ENCODE data around the gene HSD17B11. TPM values are rescaled to one million over a fixed set of nuclear protein-coding genes. Genes with fewer than 3 reads are reported as not detected.

HSD17B11 gene
- polyA plus RNA-seq, 3 donors: 86.9 to 330 (median 272) TPM

DNA sequence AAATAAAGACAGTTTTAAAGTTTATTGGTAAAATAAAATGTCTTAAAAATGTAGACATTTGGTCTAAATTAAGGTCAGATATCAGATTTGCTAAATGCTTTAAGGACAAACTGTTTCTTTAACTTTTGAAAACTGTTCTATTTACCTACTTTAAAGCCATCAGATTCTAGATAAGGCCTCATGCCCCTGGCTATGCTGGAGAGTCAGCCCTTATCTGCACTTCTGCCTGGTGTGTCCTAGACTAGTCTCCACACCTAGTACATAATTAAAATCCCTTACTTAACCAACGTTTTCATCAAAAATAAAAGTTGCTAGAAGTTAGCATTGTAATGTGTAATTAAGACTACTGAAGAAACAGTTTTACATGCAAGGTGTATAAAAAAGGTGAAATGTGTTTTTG lies 25.6 kb downstream of the HSD17B11 start:
- Histone ChIP-seq H3K4me3 (replicated peaks in 1 of 3; ENCODE audit: low read depth in 2 of 3, low read length in 3 of 3) (no peak overlapping the region), H4K20me1 (ENCODE audit: insufficient read depth, low read length) (peaks cover 90% of the 10 kb centered on the region), H3K27ac (ENCODE audit: low read depth in 1 of 2, low read length in 2 of 2) (no peak overlapping the region), H3K27me3 (ENCODE audit: control insufficient read depth in 2 of 2, insufficient read depth in 2 of 2, low read length in 2 of 2) (no peaks in the 10 kb centered on the region), H2AFZ (ENCODE audit: insufficient read depth, low read depth, low read length, poor library complexity, severe bottlenecking) (no peak overlapping the region), H3K4me1 (ENCODE audit: control insufficient read depth in 1 of 2, insufficient read depth in 2 of 2, low read length in 2 of 2) (no peaks in the 10 kb centered on the region), H3K4me2 (replicated peaks; ENCODE audit: extremely low read depth, low read length, poor library complexity, severe bottlenecking) (no peak overlapping the region), H3K9ac (ENCODE audit: insufficient read depth, low read length, poor library complexity, severe bottlenecking) (no peak overlapping the region), H3K9me3 (replicated peaks in 1 of 2; ENCODE audit: control insufficient read depth in 1 of 2, insufficient read depth in 1 of 2, low read length in 2 of 2) (no peaks in the 10 kb centered on the region), H3K36me3 (replicated peaks in 1 of 2; ENCODE audit: control insufficient read depth in 1 of 2, insufficient read depth in 2 of 2, low read length in 2 of 2) (peaks cover 91 to 98% of the 10 kb centered on the region in 2 donors), H3K79me2 (ENCODE audit: insufficient read depth, low read length) (peaks cover 33% of the 10 kb centered on the region)
- WGBS (ENCODE audit: insufficient coverage): no CpG with 5 or more reads among the region's 1 CpG
- Mint-ChIP-seq H3K9me3 (peaks cover 0 to 1% (median 0%) of the 10 kb centered on the region in 7 donors), H3K4me1 (no peaks in the 10 kb centered on the region), H3K27ac (no peak overlapping the region), H3K4me3 (no peak overlapping the region), H3K27me3 (ENCODE audit: low read depth in 3 of 3) (peaks cover 0 to 2% (median under 1%) of the 10 kb centered on the region in 3 donors), H3K36me3 (peaks cover 73 to 85% of the 10 kb centered on the region in 2 donors)
- TF ChIP-seq, protein P1, sequence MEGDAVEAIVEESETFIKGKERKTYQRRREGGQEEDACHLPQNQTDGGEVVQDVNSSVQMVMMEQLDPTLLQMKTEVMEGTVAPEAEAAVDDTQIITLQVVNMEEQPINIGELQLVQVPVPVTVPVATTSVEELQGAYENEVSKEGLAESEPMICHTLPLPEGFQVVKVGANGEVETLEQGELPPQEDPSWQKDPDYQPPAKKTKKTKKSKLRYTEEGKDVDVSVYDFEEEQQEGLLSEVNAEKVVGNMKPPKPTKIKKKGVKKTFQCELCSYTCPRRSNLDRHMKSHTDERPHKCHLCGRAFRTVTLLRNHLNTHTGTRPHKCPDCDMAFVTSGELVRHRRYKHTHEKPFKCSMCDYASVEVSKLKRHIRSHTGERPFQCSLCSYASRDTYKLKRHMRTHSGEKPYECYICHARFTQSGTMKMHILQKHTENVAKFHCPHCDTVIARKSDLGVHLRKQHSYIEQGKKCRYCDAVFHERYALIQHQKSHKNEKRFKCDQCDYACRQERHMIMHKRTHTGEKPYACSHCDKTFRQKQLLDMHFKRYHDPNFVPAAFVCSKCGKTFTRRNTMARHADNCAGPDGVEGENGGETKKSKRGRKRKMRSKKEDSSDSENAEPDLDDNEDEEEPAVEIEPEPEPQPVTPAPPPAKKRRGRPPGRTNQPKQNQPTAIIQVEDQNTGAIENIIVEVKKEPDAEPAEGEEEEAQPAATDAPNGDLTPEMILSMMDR (IDR thresholded peaks at IDR 0.05): no peak
- DNase-seq: no peak
- intact Hi-C loops (cut with micrococcal nuclease): no loop called here

GRCh38 chr4:87363552-87363951 lies 27.4 kb downstream of the HSD17B11 start:
- Histone ChIP-seq H3K36me3 (replicated peaks in 1 of 2; ENCODE audit: control insufficient read depth in 1 of 2, insufficient read depth in 2 of 2, low read length in 2 of 2) (peaks cover 90 to 100% of the 10 kb centered on the region in 2 donors), H3K4me1 (ENCODE audit: control insufficient read depth in 1 of 2, insufficient read depth in 2 of 2, low read length in 2 of 2) (no peaks in the 10 kb centered on the region), H3K9ac (ENCODE audit: insufficient read depth, low read length, poor library complexity, severe bottlenecking) (no peak overlapping the region), H2AFZ (ENCODE audit: insufficient read depth, low read depth, low read length, poor library complexity, severe bottlenecking) (no peak overlapping the region), H3K4me3 (replicated peaks in 1 of 3; ENCODE audit: low read depth in 2 of 3, low read length in 3 of 3) (no peak overlapping the region), H3K4me2 (replicated peaks; ENCODE audit: extremely low read depth, low read length, poor library complexity, severe bottlenecking) (no peak overlapping the region), H4K20me1 (ENCODE audit: insufficient read depth, low read length) (peaks cover 89% of the 10 kb centered on the region), H3K9me3 (replicated peaks in 1 of 2; ENCODE audit: control insufficient read depth in 1 of 2, insufficient read depth in 1 of 2, low read length in 2 of 2) (no peaks in the 10 kb centered on the region), H3K79me2 (ENCODE audit: insufficient read depth, low read length) (peaks cover 38% of the 10 kb centered on the region), H3K27me3 (ENCODE audit: control insufficient read depth in 2 of 2, insufficient read depth in 2 of 2, low read length in 2 of 2) (no peaks in the 10 kb centered on the region), H3K27ac (ENCODE audit: low read depth in 1 of 2, low read length in 2 of 2) (no peak overlapping the region)
- intact Hi-C loops (cut with micrococcal nuclease): no loop called here
- H3K4me3 Mint-ChIP-seq: no peak overlapping the region
- TF ChIP-seq, protein P1 (IDR thresholded peaks at IDR 0.05): no peak
- H3K27ac Mint-ChIP-seq: no peak overlapping the region
- H3K27me3 Mint-ChIP-seq (ENCODE audit: low read depth in 3 of 3): peaks cover 0 to 2% (median 0%) of the 10 kb centered on the region in 3 donors
- H3K4me1 Mint-ChIP-seq: no peaks in the 10 kb centered on the region
- no peak for DNase-seq
- peaks cover 0 to 1% (median 0%) of the 10 kb centered on the region in 7 donors for H3K9me3 Mint-ChIP-seq
- H3K36me3 Mint-ChIP-seq: peaks cover 73 to 85% of the 10 kb centered on the region in 2 donors
- 92% methylated on average over 1 of the region's 2 CpGs for WGBS (ENCODE audit: insufficient coverage)

Data from CD14-positive monocyte (primary cell).